OCI-LY7 (cell line): Measurements from ENCODE around the gene CCDC184.

Experiments
- EZH2phosphoT487 ChIP-seq: fragments of 200-600 bp; sonication (generic); IDR thresholded peaks from 2 replicates; pipeline ENCODE4 v1.6.1; 2018; ENCODE audit warnings: low read depth, borderline replicate concordance, mild to moderate bottlenecking, mixed run types, antibody characterized with exemption, low read length, moderate library complexity, mixed read lengths
- TF ChIP-seq, protein P1 (sequence below): fragments of 200-600 bp; sonication (generic); conservative IDR thresholded peaks from 2 replicates; pipeline ENCODE4 v1.5.1; 2014; ENCODE audit warnings: mild to moderate bottlenecking, antibody characterized with exemption, low read length, moderate library complexity, mixed read lengths

DNA sequence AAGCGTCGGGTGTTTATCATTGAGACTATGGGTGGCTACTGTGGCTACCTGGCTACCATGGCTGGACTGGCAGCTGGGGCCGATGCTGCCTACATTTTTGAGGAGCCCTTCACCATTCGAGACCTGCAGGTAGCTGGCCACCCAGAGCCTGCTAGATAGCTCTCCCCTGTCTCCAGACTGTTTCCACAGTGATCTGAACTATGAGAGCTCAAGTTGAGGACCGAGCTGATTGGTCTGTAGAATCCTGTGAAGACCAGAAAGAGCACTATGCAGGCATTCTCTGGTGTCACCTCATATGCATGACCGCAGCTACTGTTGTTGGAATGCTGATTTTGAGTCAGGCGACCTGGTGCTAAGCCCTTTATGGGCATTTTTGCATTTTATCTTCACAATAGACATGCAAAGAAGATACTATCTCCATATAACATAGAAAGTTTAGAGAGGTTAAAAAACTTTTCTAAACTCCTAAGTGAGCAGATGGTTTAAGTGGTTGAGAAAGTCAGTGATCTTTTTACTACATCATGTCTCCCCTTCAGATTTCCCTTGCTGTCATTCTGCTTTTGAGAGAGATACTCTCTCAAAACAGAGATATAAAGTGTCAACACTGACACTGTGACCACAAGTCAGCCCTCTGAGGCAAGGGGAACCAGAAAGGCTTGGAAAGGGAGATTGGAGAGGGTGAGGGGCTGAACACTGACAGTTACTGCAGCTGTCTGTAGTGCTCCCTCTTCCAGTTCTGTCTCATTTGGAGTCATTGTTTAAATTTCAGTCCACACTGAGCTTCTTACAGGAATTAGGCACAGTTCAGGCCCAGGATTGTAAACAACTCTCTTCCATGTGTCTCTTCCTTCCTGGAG lies 40.4 kb upstream of the CCDC184 start:
- TF ChIP-seq, protein P1, sequence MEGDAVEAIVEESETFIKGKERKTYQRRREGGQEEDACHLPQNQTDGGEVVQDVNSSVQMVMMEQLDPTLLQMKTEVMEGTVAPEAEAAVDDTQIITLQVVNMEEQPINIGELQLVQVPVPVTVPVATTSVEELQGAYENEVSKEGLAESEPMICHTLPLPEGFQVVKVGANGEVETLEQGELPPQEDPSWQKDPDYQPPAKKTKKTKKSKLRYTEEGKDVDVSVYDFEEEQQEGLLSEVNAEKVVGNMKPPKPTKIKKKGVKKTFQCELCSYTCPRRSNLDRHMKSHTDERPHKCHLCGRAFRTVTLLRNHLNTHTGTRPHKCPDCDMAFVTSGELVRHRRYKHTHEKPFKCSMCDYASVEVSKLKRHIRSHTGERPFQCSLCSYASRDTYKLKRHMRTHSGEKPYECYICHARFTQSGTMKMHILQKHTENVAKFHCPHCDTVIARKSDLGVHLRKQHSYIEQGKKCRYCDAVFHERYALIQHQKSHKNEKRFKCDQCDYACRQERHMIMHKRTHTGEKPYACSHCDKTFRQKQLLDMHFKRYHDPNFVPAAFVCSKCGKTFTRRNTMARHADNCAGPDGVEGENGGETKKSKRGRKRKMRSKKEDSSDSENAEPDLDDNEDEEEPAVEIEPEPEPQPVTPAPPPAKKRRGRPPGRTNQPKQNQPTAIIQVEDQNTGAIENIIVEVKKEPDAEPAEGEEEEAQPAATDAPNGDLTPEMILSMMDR: no peak
- TF ChIP-seq EZH2phosphoT487: no peak
